Fibroblast of lung (primary cell): ENCODE measurements around the gene LRRC3. TPM values are rescaled to one million over a fixed set of nuclear protein-coding genes. Genes with fewer than 3 reads are reported as not detected.

Experiments used
- DNase-seq, 2 donors: peaks; one replicate each; pipeline versions ENCODE4 v3.0.0 to v3.0.0-alpha.2; 2010; ENCODE audit warnings: low read depth in 2 of 2
- H2AFZ ChIP-seq: 2 replicates; pipeline ENCODE4 v1.5.1; 2012; ENCODE audit warnings: low read length, control low read depth, inconsistent platforms
- H3K27ac ChIP-seq: 2 replicates; pipeline ENCODE4 v1.5.1; 2011; ENCODE audit warnings: low read length, control low read depth; ENCODE audit not compliant: insufficient read depth
- H3K27me3 ChIP-seq: 2 replicates; pipeline ENCODE4 v1.5.1; 2011; ENCODE audit warnings: mild to moderate bottlenecking, low read length; ENCODE audit not compliant: control insufficient read depth, insufficient read depth
- H3K36me3 ChIP-seq: 2 replicates; pipeline ENCODE4 v1.5.1; 2011; ENCODE audit warnings: low read length; ENCODE audit not compliant: control insufficient read depth, insufficient read depth
- H3K4me1 ChIP-seq: 2 replicates; pipeline ENCODE4 v1.5.1; 2011; ENCODE audit warnings: low read length; ENCODE audit not compliant: control insufficient read depth, insufficient read depth; ENCODE audit errors: extremely low read depth
- H3K4me2 ChIP-seq: 2 replicates; pipeline ENCODE4 v1.5.1; 2011; ENCODE audit warnings: low read length, control low read depth; ENCODE audit not compliant: insufficient read depth; ENCODE audit errors: extremely low read depth
- H3K4me3 ChIP-seq, 4 experiments: fragments of 200-600 bp in 1 of 4; sonication (generic) in 1 of 4; replicated peaks in 1 of 4; 2 replicates each; pipeline ENCODE4 v1.5.1; 2011 to 2016; ENCODE audit warnings: low read length in 4 of 4, low read depth in 3 of 4, mild to moderate bottlenecking in 3 of 4, control low read depth in 2 of 4, inconsistent platforms in 1 of 4, mixed read lengths in 1 of 4; ENCODE audit not compliant: insufficient read depth in 1 of 4; ENCODE audit errors: control extremely low read depth in 1 of 4
- H3K79me2 ChIP-seq: 2 replicates; pipeline ENCODE4 v1.5.1; 2012; ENCODE audit warnings: mild to moderate bottlenecking, low read length, inconsistent platforms; ENCODE audit not compliant: control insufficient read depth, insufficient read depth
- H3K9ac ChIP-seq: 2 replicates; pipeline ENCODE4 v1.5.1; 2011; ENCODE audit warnings: mild to moderate bottlenecking, low read length, control low read depth; ENCODE audit not compliant: insufficient read depth
- H3K9me3 ChIP-seq: 2 replicates; pipeline ENCODE4 v1.5.1; 2012; ENCODE audit warnings: low read depth, low read length; ENCODE audit not compliant: control insufficient read depth, insufficient read depth
- H4K20me1 ChIP-seq: 2 replicates; pipeline ENCODE4 v1.5.1; 2011; ENCODE audit warnings: low read length; ENCODE audit not compliant: control insufficient read depth, insufficient read depth; ENCODE audit errors: extremely low read depth
- EZH2 ChIP-seq: IDR thresholded peaks from 2 replicates; pipeline ENCODE4 v1.5.1; 2012; ENCODE audit warnings: low read length, control low read depth, mild to moderate bottlenecking; ENCODE audit errors: missing control alignments
- polyA plus RNA-seq, 2 donors: library from polyadenylated mRNA; depleted of rRNA in 1 of 2; stranded (reverse) in 1 of 2; unstranded in 1 of 2; fragments of >200 nt; gene quantifications; 2 replicates each; pipeline ENCODE4 v1.2.1, GENCODE V29; 2011 to 2012; ENCODE audit warnings: missing spikeins in 1 of 2
- total RNA-seq: library from RNA; depleted of rRNA; stranded (reverse); fragments of >200 nt; gene quantifications from 2 replicates; pipeline ENCODE4 v1.2.1, GENCODE V29; 2014
- TF ChIP-seq, protein P1 (sequence below), 2 donors: IDR thresholded peaks in 1 of 2; conservative IDR thresholded peaks in 1 of 2; 1 replicate in 1 of 2; 2 replicates in 1 of 2; pipeline ENCODE4 v1.5.1; 2011 to 2012; ENCODE audit warnings: low read length in 2 of 2, control low read depth in 1 of 2, inconsistent platforms in 1 of 2, low read depth in 1 of 2, mild to moderate bottlenecking in 1 of 2

LRRC3 gene
- total and polyA plus RNA-seq, 2 donors (not counting 1 experiment from before 2014, with no cell fraction given): 0.50 to 0.52 TPM

DNA sequence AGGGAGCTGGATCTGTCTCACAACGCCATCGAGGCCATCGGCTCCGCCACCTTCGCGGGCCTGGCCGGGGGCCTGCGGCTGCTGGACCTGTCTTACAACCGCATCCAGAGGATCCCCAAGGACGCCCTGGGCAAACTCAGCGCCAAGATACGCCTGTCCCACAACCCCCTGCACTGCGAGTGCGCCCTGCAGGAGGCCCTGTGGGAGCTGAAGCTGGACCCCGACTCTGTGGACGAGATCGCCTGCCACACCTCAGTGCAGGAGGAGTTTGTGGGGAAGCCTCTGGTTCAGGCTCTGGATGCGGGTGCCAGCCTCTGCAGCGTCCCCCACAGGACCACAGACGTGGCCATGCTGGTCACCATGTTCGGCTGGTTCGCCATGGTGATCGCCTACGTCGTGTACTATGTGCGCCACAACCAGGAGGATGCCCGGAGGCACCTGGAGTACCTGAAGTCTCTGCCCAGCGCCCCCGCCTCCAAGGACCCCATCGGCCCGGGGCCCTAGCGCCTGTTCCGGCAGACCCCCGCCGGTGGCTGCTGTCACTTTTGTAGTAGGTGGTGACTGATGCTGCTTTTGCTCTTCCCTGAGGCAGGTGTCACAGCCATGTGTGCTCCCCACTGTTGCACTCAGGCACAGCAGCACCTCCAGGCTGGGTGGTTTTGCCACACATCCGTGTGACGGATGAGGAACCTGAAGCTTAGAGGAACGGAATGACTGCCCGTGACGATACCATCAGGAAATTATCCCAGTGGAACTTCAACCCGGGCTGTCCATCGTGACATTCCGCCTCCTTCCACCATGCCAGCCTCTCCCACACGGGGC lies 1.8 kb downstream of the LRRC3 start:
- no peak for DNase-seq
- TF ChIP-seq EZH2: no peak
- TF ChIP-seq, protein P1, sequence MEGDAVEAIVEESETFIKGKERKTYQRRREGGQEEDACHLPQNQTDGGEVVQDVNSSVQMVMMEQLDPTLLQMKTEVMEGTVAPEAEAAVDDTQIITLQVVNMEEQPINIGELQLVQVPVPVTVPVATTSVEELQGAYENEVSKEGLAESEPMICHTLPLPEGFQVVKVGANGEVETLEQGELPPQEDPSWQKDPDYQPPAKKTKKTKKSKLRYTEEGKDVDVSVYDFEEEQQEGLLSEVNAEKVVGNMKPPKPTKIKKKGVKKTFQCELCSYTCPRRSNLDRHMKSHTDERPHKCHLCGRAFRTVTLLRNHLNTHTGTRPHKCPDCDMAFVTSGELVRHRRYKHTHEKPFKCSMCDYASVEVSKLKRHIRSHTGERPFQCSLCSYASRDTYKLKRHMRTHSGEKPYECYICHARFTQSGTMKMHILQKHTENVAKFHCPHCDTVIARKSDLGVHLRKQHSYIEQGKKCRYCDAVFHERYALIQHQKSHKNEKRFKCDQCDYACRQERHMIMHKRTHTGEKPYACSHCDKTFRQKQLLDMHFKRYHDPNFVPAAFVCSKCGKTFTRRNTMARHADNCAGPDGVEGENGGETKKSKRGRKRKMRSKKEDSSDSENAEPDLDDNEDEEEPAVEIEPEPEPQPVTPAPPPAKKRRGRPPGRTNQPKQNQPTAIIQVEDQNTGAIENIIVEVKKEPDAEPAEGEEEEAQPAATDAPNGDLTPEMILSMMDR (conservative IDR thresholded peaks at IDR 0.05 in 1 of 2, IDR thresholded peaks at IDR 0.05 in 1 of 2; ENCODE audit: low read depth in 1 of 2, low read length in 2 of 2): no peak

DNA sequence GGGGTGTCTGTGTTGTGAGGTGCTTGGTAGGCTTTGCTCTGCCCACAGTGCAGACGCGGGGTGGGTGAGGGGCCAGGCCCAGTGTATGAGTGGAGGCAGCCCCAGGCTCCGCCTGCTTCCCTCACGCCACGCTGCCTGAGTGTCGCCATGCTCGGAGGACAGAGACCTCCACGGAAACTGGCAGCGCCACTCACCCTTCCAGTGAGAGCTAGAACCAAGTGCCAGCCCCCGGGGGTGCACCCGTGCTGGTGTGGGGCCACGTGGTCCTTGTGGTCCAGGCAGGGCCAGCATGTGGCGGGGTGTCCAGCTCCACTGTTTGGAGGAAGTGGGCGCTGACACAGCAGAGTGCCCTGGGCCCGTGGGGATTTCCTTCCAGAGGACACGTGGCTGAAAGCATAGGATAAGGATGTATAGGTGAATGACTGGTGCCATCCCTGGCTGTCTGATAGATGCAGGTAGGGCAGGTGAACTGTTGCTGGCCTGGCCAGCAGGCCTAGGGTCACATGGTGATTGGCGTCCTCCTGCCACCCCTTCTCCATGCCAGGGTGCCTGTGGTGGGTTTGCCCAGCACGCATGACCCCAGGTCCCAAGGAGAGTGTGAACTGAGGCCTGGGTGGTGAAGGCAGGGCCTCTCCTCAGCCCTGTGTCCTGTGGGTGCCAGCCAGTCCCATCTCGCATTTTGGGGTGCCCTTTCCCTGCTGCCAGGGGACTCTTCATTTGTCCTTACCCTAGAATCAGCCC lies 3.8 kb downstream of the LRRC3 start:
- H3K79me2 ChIP-seq: no peaks in the 10 kb centered on the region
- H3K9ac ChIP-seq: no peak overlapping the region
- DNase-seq: no peak
- no peak overlapping the region for H3K4me3 ChIP-seq
- H3K27me3 ChIP-seq: no peaks in the 10 kb centered on the region
- H3K9me3 ChIP-seq: no peaks in the 10 kb centered on the region
- no peaks in the 10 kb centered on the region for H3K4me1 ChIP-seq
- no peak overlapping the region for H3K27ac ChIP-seq
- TF ChIP-seq EZH2: no peak
- TF ChIP-seq, protein P1 (conservative IDR thresholded peaks at IDR 0.05 in 1 of 2, IDR thresholded peaks at IDR 0.05 in 1 of 2; ENCODE audit: low read depth in 1 of 2, low read length in 2 of 2): no peak
- H2AFZ ChIP-seq: no peak overlapping the region
- H3K4me2 ChIP-seq: no peak overlapping the region
- H3K36me3 ChIP-seq: no peaks in the 10 kb centered on the region
- no peaks in the 10 kb centered on the region for H4K20me1 ChIP-seq

More for the DNA sequence above, 1.8 kb downstream of the LRRC3 start:
- H4K20me1 ChIP-seq: no peaks in the 10 kb centered on the region
- H2AFZ ChIP-seq: no peak overlapping the region
- H3K4me2 ChIP-seq: no peak overlapping the region
- H3K9me3 ChIP-seq: no peaks in the 10 kb centered on the region
- no peaks in the 10 kb centered on the region for H3K4me1 ChIP-seq
- no peaks in the 10 kb centered on the region for H3K27me3 ChIP-seq
- no peaks in the 10 kb centered on the region for H3K79me2 ChIP-seq
- H3K9ac ChIP-seq: no peak overlapping the region
- no peaks in the 10 kb centered on the region for H3K36me3 ChIP-seq
- no peak overlapping the region for H3K27ac ChIP-seq
- H3K4me3 ChIP-seq: no peak overlapping the region

DNA sequence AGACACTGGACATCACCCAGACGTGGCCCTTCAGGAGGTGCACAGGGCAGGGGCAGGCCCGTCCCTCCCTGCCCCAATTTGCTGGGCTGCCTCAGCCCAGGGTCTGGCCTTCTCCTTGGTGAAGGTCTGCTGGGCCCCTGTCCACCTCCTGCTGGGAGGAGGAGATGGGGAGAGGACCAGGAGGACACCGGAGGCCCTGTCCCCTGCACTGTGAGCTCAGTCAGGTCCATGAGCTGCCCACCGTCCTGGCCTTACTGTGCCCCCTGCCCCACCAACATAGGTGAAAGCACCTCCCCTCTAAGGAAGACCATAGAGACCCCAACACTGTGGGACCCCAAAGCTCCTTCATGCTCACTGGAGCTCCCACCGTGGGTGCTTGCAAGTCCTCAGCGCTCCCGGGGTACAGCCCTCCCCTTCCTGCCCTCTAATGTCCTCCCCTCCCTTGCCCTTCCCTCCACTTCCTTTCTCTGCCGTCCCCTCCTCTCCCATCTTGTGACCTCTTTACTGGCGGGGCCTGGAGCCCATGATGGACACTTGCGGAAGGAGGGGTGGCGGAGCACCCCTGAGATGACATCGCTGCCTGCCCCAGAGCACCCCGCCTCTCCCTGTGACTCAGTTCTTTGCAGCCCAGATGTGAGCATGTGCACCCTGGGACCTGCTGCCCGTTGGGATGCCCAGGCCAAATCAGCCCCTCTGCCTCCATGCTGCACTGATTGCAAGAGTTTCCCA lies 4.6 kb downstream of the LRRC3 start:
- Histone ChIP-seq H3K4me1 (no peaks in the 10 kb centered on the region), H3K79me2 (no peaks in the 10 kb centered on the region), H3K27me3 (no peaks in the 10 kb centered on the region), H3K4me2 (no peak overlapping the region), H3K9ac (no peak overlapping the region), H4K20me1 (no peaks in the 10 kb centered on the region), H3K27ac (no peak overlapping the region), H2AFZ (no peak overlapping the region), H3K9me3 (no peaks in the 10 kb centered on the region), H3K4me3 (no peak overlapping the region), H3K36me3 (no peaks in the 10 kb centered on the region)
- TF ChIP-seq EZH2: no peak
- TF ChIP-seq, protein P1 (conservative IDR thresholded peaks at IDR 0.05 in 1 of 2, IDR thresholded peaks at IDR 0.05 in 1 of 2; ENCODE audit: low read depth in 1 of 2, low read length in 2 of 2): no peak
- DNase-seq: no peak
